ENCODE results near the gene ITGA11.

DNA sequence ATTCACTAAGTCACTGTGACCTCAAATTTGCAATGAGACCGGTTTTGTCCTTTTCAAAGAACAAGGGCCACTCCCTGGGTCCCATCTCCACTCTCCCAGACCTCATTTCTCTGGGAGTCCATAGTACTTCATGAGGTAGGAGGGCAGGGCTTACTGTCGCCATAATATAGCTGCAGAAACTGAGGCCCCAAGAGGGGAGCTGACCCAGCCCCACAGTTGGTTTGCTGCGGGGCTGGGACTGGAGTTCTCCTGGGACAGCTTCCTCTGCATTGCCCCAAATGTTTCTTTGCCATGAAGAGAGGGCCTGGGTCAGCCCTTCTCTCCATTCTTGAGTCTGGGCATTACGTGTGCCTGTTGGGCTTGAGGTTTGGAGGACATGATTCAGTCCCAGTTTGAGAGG, 60.1 kb downstream of the ITGA11 start:
- TF ChIP-seq, protein P1, sequence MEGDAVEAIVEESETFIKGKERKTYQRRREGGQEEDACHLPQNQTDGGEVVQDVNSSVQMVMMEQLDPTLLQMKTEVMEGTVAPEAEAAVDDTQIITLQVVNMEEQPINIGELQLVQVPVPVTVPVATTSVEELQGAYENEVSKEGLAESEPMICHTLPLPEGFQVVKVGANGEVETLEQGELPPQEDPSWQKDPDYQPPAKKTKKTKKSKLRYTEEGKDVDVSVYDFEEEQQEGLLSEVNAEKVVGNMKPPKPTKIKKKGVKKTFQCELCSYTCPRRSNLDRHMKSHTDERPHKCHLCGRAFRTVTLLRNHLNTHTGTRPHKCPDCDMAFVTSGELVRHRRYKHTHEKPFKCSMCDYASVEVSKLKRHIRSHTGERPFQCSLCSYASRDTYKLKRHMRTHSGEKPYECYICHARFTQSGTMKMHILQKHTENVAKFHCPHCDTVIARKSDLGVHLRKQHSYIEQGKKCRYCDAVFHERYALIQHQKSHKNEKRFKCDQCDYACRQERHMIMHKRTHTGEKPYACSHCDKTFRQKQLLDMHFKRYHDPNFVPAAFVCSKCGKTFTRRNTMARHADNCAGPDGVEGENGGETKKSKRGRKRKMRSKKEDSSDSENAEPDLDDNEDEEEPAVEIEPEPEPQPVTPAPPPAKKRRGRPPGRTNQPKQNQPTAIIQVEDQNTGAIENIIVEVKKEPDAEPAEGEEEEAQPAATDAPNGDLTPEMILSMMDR (IDR thresholded peaks at IDR 0.05): no peak
- TF ChIP-seq POLR2A (IDR thresholded peaks at IDR 0.05): no peak

Measured in breast epithelium (tissue), 3 donors.